Progenitor cell of endocrine pancreas (in vitro differentiated cells): ENCODE measurements around the gene THSD4. TPM values are rescaled to one million over a fixed set of nuclear protein-coding genes. Genes with fewer than 3 reads are reported as not detected.

Experiments
- DNase-seq: peaks from one replicate; pipeline ENCODE4 v3.0.0; 2021; ENCODE audit warnings: low spot score; ENCODE audit not compliant: unreplicated experiment
- H3K27ac Mint-ChIP-seq: 2 replicates; pipeline ENCODE4 v1.8.0; 2021; ENCODE audit warnings: mild to moderate bottlenecking, moderate library complexity, mixed read lengths
- H3K27me3 Mint-ChIP-seq: 2 replicates; pipeline ENCODE4 v1.8.0; 2021; ENCODE audit warnings: mixed read lengths
- H3K36me3 Mint-ChIP-seq: 2 replicates; pipeline ENCODE4 v1.8.0; 2022; ENCODE audit warnings: mixed read lengths; ENCODE audit not compliant: insufficient read depth
- H3K4me1 Mint-ChIP-seq: 2 replicates; pipeline ENCODE4 v1.8.0; 2021; ENCODE audit warnings: low read depth, mixed read lengths
- H3K4me3 Mint-ChIP-seq: 2 replicates; pipeline ENCODE4 v1.8.0; 2021; ENCODE audit warnings: low read depth, mild to moderate bottlenecking, moderate library complexity, mixed read lengths
- H3K9me3 Mint-ChIP-seq: 2 replicates; pipeline ENCODE4 v1.8.0; 2021; ENCODE audit warnings: low read depth, mixed read lengths
- total RNA-seq: library from RNA; stranded (reverse); gene quantifications from 2 replicates; pipeline ENCODE4 v1.2.1, GENCODE V29; 2021
- TF ChIP-seq, protein P1 (sequence below): fragments of 200-600 bp; sonication (generic); IDR thresholded peaks from one replicate; pipeline ENCODE4 v1.5.0; 2021; ENCODE audit warnings: antibody characterized with exemption, mild to moderate bottlenecking; ENCODE audit not compliant: unreplicated experiment

Gene THSD4
- total RNA-seq, 1 donor from 2014 or later, result 6.8 TPM

DNA sequence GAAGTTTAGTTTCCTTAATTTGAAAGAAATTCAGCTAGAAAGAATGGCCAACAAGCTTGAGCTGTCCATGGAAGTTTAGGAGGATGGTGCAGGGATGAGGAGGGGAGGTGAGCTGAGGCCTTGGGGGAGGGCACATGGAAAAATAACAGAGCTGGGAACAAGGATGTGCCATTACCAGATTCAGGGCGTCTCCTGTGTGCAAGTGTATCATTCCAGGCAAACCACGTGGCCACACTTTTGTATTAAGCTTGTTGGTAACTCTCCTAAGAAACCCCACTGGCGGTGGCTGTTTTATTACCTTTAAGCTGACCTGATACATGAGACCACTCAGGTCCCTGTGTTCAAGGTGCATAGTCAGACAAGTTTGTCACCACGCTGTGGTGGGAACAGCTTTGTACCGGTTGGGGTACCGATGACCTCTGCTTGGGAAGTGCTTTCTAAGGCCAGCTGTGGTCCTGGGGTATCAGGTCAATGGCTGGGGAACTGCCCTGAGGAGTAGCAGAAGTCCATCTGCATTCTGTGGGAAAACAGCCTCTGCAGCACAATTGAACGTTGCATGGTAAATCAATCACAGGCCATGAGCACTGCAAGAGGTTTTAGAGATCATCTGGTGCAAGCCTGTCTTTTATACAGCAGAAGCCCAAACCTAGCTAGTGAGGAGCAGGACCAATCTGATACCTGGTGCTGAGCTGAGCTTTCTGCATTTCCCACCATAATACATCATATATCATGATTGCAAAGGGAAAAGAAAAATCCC lies 235.5 kb downstream of the THSD4 start:
- no peak overlapping the region for H3K4me3 Mint-ChIP-seq
- H3K36me3 Mint-ChIP-seq, result no peaks in the 10 kb centered on the region
- H3K4me1 Mint-ChIP-seq, result no peaks in the 10 kb centered on the region
- no peak for DNase-seq
- H3K9me3 Mint-ChIP-seq, result no peaks in the 10 kb centered on the region
- peaks cover 31% of the 10 kb centered on the region for H3K27me3 Mint-ChIP-seq
- TF ChIP-seq, protein P1, sequence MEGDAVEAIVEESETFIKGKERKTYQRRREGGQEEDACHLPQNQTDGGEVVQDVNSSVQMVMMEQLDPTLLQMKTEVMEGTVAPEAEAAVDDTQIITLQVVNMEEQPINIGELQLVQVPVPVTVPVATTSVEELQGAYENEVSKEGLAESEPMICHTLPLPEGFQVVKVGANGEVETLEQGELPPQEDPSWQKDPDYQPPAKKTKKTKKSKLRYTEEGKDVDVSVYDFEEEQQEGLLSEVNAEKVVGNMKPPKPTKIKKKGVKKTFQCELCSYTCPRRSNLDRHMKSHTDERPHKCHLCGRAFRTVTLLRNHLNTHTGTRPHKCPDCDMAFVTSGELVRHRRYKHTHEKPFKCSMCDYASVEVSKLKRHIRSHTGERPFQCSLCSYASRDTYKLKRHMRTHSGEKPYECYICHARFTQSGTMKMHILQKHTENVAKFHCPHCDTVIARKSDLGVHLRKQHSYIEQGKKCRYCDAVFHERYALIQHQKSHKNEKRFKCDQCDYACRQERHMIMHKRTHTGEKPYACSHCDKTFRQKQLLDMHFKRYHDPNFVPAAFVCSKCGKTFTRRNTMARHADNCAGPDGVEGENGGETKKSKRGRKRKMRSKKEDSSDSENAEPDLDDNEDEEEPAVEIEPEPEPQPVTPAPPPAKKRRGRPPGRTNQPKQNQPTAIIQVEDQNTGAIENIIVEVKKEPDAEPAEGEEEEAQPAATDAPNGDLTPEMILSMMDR, result no peak
- no peak overlapping the region for H3K27ac Mint-ChIP-seq

GRCh38 chr15:71352125-71352524 lies 236.9 kb downstream of the THSD4 start:
- Mint-ChIP-seq H3K27ac (no peak overlapping the region), H3K36me3 (no peaks in the 10 kb centered on the region), H3K4me1 (no peaks in the 10 kb centered on the region), H3K4me3 (no peak overlapping the region), H3K27me3 (peaks cover 37% of the 10 kb centered on the region), H3K9me3 (no peaks in the 10 kb centered on the region)
- no peak for DNase-seq
- TF ChIP-seq, protein P1, result no peak

DNA sequence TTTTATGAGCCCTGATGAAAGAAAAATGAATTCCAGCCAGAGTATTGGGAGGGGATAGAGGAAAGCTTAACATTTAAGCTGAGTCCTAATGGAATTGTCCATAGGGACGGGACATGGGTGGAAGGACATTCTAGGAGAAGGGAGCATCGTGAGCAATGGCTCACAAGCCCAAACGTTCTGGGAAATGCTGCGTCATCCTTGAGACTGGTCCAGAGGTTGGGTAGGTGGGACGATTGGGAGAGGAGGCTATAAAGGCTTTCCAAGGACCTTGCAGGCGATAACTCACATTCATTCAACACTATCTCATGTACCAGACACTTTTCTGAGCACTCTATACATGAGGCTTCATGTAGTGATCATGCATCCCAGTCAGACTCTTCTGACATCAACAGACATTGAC lies 237.5 kb downstream of the THSD4 start:
- no peaks in the 10 kb centered on the region for H3K9me3 Mint-ChIP-seq
- no peak overlapping the region for H3K27ac Mint-ChIP-seq
- no peak for DNase-seq
- H3K4me1 Mint-ChIP-seq, result no peaks in the 10 kb centered on the region
- H3K4me3 Mint-ChIP-seq, result no peak overlapping the region
- no peaks in the 10 kb centered on the region for H3K36me3 Mint-ChIP-seq
- H3K27me3 Mint-ChIP-seq, result peaks cover 41% of the 10 kb centered on the region
- TF ChIP-seq, protein P1, result no peak

- no peak for DNase-seq
- Mint-ChIP-seq H3K27ac (no peak overlapping the region), H3K9me3 (no peaks in the 10 kb centered on the region), H3K27me3 (peaks cover 43% of the 10 kb centered on the region), H3K4me3 (no peak overlapping the region), H3K36me3 (no peaks in the 10 kb centered on the region), H3K4me1 (no peaks in the 10 kb centered on the region)
- TF ChIP-seq, protein P1, result no peak
Observed at GRCh38 chr15:71353171-71353570, 237.9 kb downstream of the THSD4 start.

DNA sequence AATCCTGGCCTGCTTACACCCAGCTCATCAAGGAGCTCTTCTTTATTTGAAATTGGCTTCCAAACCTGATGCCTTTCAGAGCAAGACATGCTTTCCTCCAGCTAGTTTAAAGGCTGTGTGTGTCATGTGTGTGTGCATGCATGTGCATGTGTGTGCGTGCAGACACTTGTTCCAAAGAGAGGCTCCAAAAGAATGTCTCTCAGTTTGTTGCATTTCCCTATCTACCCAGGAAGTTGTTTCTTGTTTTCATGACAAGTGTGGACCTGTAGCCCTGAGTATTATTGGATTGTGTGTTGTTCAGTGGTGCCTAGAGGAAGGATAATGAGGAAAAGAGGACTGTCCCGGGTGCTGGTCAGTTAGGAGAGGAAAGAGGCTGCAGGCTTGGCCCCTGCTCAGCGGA lies 240.0 kb downstream of the THSD4 start:
- TF ChIP-seq, protein P1, result no peak
- Mint-ChIP-seq H3K4me1 (no peaks in the 10 kb centered on the region), H3K27me3 (peaks cover 45% of the 10 kb centered on the region), H3K9me3 (no peaks in the 10 kb centered on the region), H3K4me3 (no peak overlapping the region), H3K27ac (no peak overlapping the region), H3K36me3 (no peaks in the 10 kb centered on the region)
- no peak for DNase-seq
